Ascending aorta (tissue), 2 donors: Measurements from ENCODE around the gene CDYL2. TPM values are rescaled to one million over a fixed set of nuclear protein-coding genes. Genes with fewer than 3 reads are reported as not detected.

Experiments
- DNase-seq, 2 donors: peaks; one replicate each; pipeline ENCODE4 v3.0.0-alpha.2; 2019; ENCODE audit warnings: low spot score in 2 of 2
- H3K27ac ChIP-seq, 2 donors: fragments of 200-600 bp; sonication (generic); one replicate each; pipeline ENCODE4 v1.5.1; 2016 to 2017; ENCODE audit warnings: mild to moderate bottlenecking in 1 of 2
- H3K27me3 ChIP-seq: fragments of 200-600 bp; sonication (generic); one replicate; pipeline ENCODE4 v1.5.1; 2017
- H3K36me3 ChIP-seq, 2 donors: fragments of 200-600 bp; sonication (generic); one replicate each; pipeline ENCODE4 v1.5.1; 2016
- H3K4me1 ChIP-seq, 2 donors: fragments of 200-600 bp; sonication (generic); one replicate each; pipeline ENCODE4 v1.5.1; 2016 to 2017; ENCODE audit warnings: mild to moderate bottlenecking in 1 of 2
- H3K4me3 ChIP-seq, 2 donors: fragments of 200-600 bp; sonication (generic); one replicate each; pipeline ENCODE4 v1.5.1; 2016 to 2017; ENCODE audit warnings: mild to moderate bottlenecking in 1 of 2
- H3K9me3 ChIP-seq, 2 donors: fragments of 200-600 bp; sonication (generic); one replicate each; pipeline ENCODE4 v1.5.1; 2016
- CTCF ChIP-seq, 3 experiments: fragments of 200-600 bp in 2 of 3; fragments of 450-650 bp in 1 of 3; sonication (generic) in 2 of 3; IDR thresholded peaks; one replicate each; pipeline ENCODE4 v1.5.1; 2016 to 2019; ENCODE audit warnings: antibody characterized with exemption in 3 of 3, mild to moderate bottlenecking in 1 of 3, moderate library complexity in 1 of 3
- intact Hi-C: fragments of 100-400 bp; cut with DNase I; formaldehyde crosslinking; loops from one replicate; pipeline ENCODE4 v1.15.1; 2023
- total RNA-seq: library from RNA; depleted of rRNA; stranded (reverse); fragments of >200 nt; gene quantifications from one replicate; pipeline ENCODE4 v1.1.0, GENCODE V29; 2016

CDYL2 gene
- total RNA-seq, 1 donor from 2014 or later, result 5.0 TPM

DNA sequence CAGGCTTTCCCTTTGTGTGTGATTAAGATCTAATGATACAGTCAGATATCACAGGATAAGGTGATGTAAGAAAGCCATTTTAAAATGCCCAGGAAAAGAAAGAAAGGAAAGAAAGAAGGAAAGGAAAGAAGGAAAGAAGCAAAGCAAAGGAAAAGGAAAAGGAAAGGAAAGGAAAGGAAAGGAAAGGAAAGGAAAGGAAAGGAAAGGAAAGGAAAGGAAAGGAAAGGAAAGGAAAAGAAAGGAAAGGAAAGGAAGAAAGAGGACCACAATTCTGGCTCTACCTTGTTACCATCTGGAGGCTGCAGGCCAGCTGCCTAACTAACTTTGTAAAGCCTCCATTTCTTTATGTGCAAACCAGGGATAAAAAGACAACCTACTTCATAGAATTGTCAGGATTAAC is 132.0 kb downstream of the CDYL2 start:
- no peaks in the 10 kb centered on the region for H3K9me3 ChIP-seq
- H3K27ac ChIP-seq, result no peak overlapping the region
- H3K4me3 ChIP-seq, result no peak overlapping the region
- H3K4me1 ChIP-seq, result no peaks in the 10 kb centered on the region
- H3K27me3 ChIP-seq, result no peaks in the 10 kb centered on the region
- TF ChIP-seq CTCF (IDR thresholded peaks at IDR 0.05), result no peak
- H3K36me3 ChIP-seq, result no peaks in the 10 kb centered on the region
- DNase-seq, result no peak
- intact Hi-C loops, result no loop called here

DNA sequence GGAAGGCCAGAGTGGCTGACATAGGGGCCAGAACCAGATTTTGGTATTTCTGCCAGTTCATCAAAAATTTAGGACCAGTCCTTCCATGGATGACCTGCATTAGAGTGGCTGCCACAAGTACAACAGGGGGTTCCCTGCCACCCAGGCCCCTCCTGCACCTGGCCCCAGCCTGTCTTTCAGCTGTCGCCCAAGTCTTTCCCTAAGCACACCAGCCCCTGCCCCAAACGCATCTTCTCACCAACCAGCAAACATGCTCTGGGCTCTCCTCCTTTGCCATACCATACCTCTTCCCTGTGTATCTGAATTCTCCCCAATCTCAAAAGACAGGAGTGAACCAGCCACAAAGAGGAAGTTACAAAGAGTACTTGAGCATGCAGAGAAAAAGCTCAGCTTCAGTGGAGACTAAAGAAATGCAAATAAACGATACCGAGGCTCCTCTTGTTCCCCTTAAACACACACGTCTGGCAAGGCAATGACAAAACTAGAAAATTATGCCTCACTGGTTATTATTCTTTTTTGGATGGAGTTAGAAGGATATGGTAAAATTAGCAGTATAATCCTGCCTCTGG is 133.0 kb downstream of the CDYL2 start:
- Histone ChIP-seq H3K9me3 (no peaks in the 10 kb centered on the region), H3K27ac (no peak overlapping the region), H3K4me3 (no peak overlapping the region), H3K36me3 (no peaks in the 10 kb centered on the region), H3K4me1 (no peaks in the 10 kb centered on the region), H3K27me3 (no peaks in the 10 kb centered on the region)
- TF ChIP-seq CTCF (IDR thresholded peaks at IDR 0.05), result no peak
- intact Hi-C loops, result no loop called here
- DNase-seq, result no peak

DNA sequence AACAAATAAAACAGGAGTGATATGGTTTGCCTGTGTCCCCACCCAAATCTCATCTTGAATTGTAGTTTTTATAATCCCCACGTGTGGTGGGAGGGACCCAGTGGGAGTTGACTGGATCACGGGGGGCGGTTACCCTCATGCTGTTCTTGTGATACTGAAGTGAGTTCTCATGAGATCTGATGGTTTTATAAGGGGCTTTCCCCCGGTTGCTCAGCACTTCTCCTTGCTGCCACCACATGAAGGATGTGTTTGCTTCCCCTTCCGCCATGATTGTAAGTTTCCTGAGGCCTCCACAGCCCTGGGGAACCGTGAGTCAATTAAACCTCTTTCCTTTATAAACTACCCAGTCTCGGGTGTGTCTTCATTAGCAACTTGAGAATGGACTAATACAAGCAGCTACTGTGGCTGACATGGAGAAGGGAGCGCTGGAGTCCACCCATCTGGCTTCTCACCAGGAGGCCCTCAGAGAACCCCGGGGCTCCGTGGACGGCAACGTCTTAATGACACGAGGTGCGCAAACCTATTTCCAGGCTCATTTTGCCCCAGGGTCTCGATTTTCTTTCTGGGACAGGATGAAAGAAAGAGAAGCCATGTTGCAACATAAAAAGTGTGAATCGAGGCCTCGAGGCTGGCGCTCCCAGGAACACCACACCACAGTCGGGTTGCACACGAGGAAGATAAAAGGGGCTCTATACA is 134.1 kb downstream of the CDYL2 start:
- H3K9me3 ChIP-seq, result no peaks in the 10 kb centered on the region
- H3K4me1 ChIP-seq, result no peaks in the 10 kb centered on the region
- TF ChIP-seq CTCF (IDR thresholded peaks at IDR 0.05), result no peak
- no peaks in the 10 kb centered on the region for H3K36me3 ChIP-seq
- no peak for DNase-seq
- intact Hi-C loops, result no loop called here
- no peak overlapping the region for H3K27ac ChIP-seq
- H3K4me3 ChIP-seq, result no peak overlapping the region
- no peaks in the 10 kb centered on the region for H3K27me3 ChIP-seq

GRCh38 chr16:80669673-80670072 is 134.7 kb downstream of the CDYL2 start:
- H3K36me3 ChIP-seq, result no peaks in the 10 kb centered on the region
- intact Hi-C loops, result no loop called here
- TF ChIP-seq CTCF (IDR thresholded peaks at IDR 0.05), result no peak
- no peak for DNase-seq
- H3K27ac ChIP-seq, result no peak overlapping the region
- H3K9me3 ChIP-seq, result no peaks in the 10 kb centered on the region
- H3K4me3 ChIP-seq, result no peak overlapping the region
- H3K27me3 ChIP-seq, result no peaks in the 10 kb centered on the region
- no peaks in the 10 kb centered on the region for H3K4me1 ChIP-seq

DNA sequence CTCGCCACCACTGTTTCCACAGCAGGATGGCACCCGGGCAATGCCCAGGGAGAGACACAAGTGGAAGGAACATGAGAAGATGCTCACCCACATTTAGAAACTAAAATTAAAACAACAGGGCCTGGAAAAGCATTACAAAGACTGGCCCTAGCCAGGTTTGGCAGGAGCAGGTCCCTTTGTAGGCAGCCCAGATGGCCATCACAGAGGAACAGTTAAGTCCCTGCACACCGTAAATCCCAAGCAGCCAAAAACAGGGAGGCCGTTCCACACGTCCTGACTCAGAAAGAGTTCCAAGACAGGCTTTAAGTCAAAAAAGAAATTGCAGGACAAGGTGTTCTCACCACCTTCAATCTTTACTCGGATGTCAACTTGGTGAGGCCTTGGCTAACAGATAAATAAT is 136.5 kb downstream of the CDYL2 start:
- H3K4me1 ChIP-seq, result no peaks in the 10 kb centered on the region
- intact Hi-C loops, result no loop called here
- no peaks in the 10 kb centered on the region for H3K27me3 ChIP-seq
- no peaks in the 10 kb centered on the region for H3K36me3 ChIP-seq
- H3K9me3 ChIP-seq, result no peaks in the 10 kb centered on the region
- no peak for TF ChIP-seq CTCF (IDR thresholded peaks at IDR 0.05)
- no peak overlapping the region for H3K27ac ChIP-seq
- DNase-seq, result no peak
- no peak overlapping the region for H3K4me3 ChIP-seq

GRCh38 chr16:80667251-80667560 is 137.2 kb downstream of the CDYL2 start:
- H3K9me3 ChIP-seq, result no peaks in the 10 kb centered on the region
- intact Hi-C loops, result no loop called here

More at GRCh38 chr16:80667251-80667560, 137.2 kb downstream of the CDYL2 start:
- no peak overlapping the region for H3K4me3 ChIP-seq
- no peaks in the 10 kb centered on the region for H3K36me3 ChIP-seq
- no peaks in the 10 kb centered on the region for H3K27me3 ChIP-seq
- no peak for TF ChIP-seq CTCF (IDR thresholded peaks at IDR 0.05)
- DNase-seq, result no peak
- H3K4me1 ChIP-seq, result no peaks in the 10 kb centered on the region
- H3K27ac ChIP-seq, result no peak overlapping the region
